NB4 (cell line): ENCODE results near the gene ESYT1.
A peak's percentile ranks its signal among the peaks of the same experiment; 100 is the strongest.

Experiments
- DNase-seq: peaks from one replicate; pipeline ENCODE4 v3.0.0; 2010; ENCODE audit warnings: low read depth
- H3K4me3 ChIP-seq: one replicate; pipeline ENCODE4 v1.5.1; 2011; ENCODE audit warnings: mild to moderate bottlenecking, low read depth, low read length, moderate library complexity
- CTCF ChIP-seq: IDR thresholded peaks from one replicate; pipeline ENCODE4 v1.5.1; 2012; ENCODE audit warnings: low read depth, low read length
- MAX ChIP-seq: IDR thresholded peaks from 2 replicates; pipeline ENCODE4 v1.6.1; 2011; ENCODE audit warnings: low read depth, low read length
- MYC ChIP-seq: IDR thresholded peaks from 2 replicates; pipeline ENCODE4 v1.6.1; 2011; ENCODE audit warnings: low read depth, low read length
- POLR2A ChIP-seq: IDR thresholded peaks from 2 replicates; pipeline ENCODE4 v1.6.1; 2011; ENCODE audit warnings: mild to moderate bottlenecking; ENCODE audit not compliant: insufficient read length; ENCODE audit errors: extremely low read depth

The ESYT1 gene

GRCh38 chr12:56143217-56143616, 15.2 kb downstream of the ESYT1 start:
- no peak for DNase-seq
- no peak overlapping the region for H3K4me3 ChIP-seq
- TF ChIP-seq POLR2A (no peak), CTCF (no peak), MAX (no peak)

GRCh38 chr12:56143870-56144269, 15.8 kb downstream of the ESYT1 start:
- TF ChIP-seq MYC (no peak), MAX (no peak), CTCF (no peak), POLR2A (no peak)
- DNase-seq, result no peak
- H3K4me3 ChIP-seq, result no peak overlapping the region

GRCh38 chr12:56145217-56145616, 17.1 kb downstream of the ESYT1 start:
- no peak overlapping the region for H3K4me3 ChIP-seq
- no peak for TF ChIP-seq POLR2A
- TF ChIP-seq CTCF, result no peak
- TF ChIP-seq MYC, result no peak
- TF ChIP-seq MAX, result no peak
- DNase-seq, result no peak

- DNase-seq, result peak; percentile 39
- H3K4me3 ChIP-seq, result no peak overlapping the region
- no peak for TF ChIP-seq MYC
- no peak for TF ChIP-seq CTCF
- TF ChIP-seq POLR2A, result no peak
- no peak for TF ChIP-seq MAX
Measured at GRCh38 chr12:56146492-56147460, 18.7 kb downstream of the ESYT1 start.

GRCh38 chr12:56150563-56150962, 22.5 kb downstream of the ESYT1 start:
- no peak overlapping the region for H3K4me3 ChIP-seq
- TF ChIP-seq CTCF, result no peak
- no peak for TF ChIP-seq MYC
- no peak for TF ChIP-seq MAX
- TF ChIP-seq POLR2A, result no peak
- DNase-seq, result no peak
